GM19467 (cell line): ENCODE data around the gene MREG.

Experiments
- ATAC-seq: cut with Tn5 transposase; IDR thresholded peaks from one replicate; pipeline ENCODE4 v1.9.1; 2021; ENCODE audit warnings: mild to moderate bottlenecking, moderate library complexity; ENCODE audit not compliant: unreplicated experiment

Gene MREG

GRCh38 chr2:215899141-215900074 lies 113.9 kb downstream of the MREG start:
- no peak for ATAC-seq

- ATAC-seq: no peak
Measured at GRCh38 chr2:215898363-215898762, 115.0 kb downstream of the MREG start.

- ATAC-seq: no peak
Measured at GRCh38 chr2:215896921-215897320, 116.4 kb downstream of the MREG start.

GRCh38 chr2:215895330-215895729 lies 118.0 kb downstream of the MREG start:
- ATAC-seq: no peak
